HUDEP-2 (cell line): Measurements from ENCODE around the gene ERP44.
"Not testable (repeated sequence)": the region's sequence is repeated elsewhere in the genome, so short reads cannot be mapped to it uniquely, and the experiment has no call there.

Experiments
- DNase-seq, 76 experiments: peaks; one replicate each; lab custom pipeline; 2025; ENCODE audit not compliant: unreplicated experiment in 76 of 76; lab: John Stamatoyannopoulos, UW

Gene ERP44

DNA sequence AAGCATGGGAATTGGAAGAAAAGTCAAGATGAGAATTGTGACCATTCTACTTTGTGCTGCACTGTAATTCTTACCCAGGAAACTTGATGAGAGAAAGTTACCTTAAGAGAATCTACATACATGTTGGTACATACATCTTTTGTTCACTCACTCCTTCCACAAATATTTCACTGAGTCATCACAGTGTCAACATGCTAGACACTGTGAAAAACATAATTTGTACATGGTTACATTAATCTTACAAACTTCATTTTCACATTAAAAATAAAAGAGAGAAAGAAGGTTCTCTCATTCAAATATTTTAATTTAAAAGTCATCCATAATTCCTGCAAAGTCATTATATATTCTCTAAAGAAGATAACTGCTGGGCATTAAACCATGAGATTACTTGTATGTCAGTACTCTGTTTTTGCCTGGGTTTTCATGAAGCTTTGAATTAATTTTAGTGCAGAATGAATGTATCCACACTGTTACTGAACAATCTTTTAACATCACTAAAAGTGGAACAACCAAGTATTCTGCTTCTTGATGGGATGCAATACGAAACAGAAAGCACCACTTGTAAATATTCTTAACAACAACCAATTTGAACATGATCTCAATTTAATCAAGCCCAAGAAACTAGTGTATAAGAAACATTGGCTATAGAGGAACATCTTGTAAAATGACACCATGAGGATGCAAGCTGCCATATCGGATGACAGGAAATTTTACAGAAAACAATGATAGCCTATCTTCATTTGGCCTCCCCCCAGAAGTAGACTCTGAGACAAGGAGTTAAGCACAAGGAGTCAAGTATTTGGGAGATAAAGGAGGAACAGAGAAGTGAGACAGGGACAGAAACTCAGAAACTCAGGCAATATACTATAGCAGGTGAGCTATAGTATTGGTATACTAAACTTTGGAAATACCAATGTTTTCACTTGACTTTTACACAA, 28.4 kb downstream of the ERP44 start:
- peak in 45 of 76 experiments; percentile 17 to 85 (median 57) for DNase-seq

DNA sequence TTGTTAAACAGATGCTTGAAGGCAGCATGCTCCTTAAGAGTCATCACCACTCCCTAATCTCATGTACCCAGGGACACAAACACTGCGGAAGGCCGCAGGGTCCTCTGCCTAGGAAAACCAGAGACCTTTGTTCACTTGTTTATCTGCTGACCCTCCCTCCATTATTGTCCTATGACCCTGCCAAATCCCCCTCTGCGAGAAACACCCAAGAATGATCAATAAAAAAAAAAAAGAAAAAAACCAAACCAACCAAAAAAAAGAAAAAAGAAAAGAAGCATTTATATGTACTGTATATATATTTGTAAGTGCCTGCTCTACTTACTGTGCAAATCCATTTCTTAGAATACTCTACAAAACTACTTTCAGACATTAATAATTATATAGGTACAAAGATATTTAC, 29.7 kb downstream of the ERP44 start:
- DNase-seq, result not testable (repeated sequence)

DNA sequence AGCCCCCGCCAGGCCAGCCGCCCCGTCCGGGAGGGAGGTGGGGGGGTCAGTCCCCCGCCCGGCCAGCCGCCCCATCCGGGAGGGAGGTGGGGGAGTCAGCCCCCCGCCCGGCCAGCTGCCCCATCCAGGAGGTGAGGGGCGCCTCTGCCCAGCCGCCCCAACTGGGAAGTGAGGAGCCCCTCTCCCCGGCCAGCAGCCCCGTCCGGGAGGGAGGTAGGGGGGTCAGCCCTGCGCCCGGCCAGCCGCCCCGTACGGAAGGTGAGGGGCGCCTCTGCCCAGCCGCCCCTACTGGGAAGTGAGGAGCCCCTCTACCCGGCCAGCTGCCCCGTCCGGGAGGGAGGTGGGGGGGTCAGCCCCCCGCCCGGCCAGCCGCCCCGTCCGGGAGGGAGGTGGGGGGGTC, 30.8 kb downstream of the ERP44 start:
- not testable (repeated sequence) for DNase-seq

DNA sequence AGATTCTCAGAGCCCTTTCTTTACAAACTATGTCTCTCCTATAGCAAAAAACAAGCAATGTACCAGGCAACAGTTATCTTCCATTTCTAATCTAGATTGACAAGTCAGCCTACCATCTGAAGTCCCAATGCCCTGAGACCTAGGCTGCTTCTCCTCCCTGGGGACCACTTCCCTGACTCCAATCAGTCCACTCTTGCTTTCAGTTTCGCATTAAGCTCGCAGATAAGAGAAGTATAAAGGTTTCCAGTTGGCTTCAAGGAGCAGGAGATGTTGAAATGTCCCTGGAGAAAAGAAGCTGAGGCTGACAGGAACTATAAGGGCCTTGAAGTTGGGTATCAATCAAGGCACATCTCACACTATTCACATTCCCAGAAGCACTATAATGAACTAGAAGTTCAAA, 32.3 kb downstream of the ERP44 start:
- peak in 1 of 76 experiments; percentile 11 for DNase-seq

DNA sequence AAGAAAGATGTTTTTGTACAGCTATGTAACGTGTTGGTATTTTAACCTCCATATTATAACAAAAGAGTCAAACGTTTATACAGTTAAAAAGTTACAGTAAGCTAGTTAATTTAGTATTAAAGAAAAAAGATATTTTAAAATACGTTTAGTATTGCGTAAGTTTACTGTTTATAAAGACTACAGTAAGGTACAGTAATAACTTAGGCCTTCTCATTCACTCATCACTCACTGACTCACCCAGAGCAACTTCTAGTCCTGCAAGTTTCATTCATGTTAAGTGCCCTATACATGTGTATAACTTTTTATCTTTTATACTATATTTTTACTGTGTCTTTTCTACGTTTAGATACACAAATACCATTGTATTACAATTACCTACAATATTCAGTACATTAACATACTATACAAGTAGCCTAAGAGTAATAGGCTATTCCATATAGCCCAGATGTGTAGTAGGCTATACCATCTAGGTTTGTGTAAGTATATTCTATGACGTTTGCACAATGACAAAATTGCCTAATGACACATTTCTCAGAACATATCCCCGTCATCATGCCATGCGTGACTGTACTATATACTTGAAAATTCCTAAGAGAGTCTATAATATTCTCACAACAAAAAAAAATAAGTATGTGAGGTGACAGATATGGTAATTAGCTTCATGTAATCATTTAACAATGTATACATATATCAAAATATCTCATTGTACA, 33.8 kb downstream of the ERP44 start:
- DNase-seq, result no peak

DNA sequence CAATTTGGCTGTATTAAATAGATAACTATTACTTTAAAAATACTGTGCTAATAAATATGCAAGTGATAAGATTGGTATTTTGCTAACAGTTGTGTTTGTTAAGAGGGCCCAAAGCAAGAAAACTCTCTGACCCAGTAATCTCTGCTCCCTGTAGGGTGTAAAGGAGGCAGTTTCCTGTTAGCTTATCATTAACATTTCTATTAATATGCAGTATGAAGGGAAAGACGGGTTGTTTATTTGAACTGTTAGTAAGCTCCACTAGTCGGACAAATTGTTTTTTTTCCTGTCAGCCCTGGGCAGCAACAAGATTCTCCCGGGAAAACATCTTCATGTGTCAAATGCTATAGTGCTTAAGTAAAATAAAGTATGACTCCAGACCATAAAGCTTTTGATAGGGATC, 35.6 kb downstream of the ERP44 start:
- DNase-seq, result no peak

DNA sequence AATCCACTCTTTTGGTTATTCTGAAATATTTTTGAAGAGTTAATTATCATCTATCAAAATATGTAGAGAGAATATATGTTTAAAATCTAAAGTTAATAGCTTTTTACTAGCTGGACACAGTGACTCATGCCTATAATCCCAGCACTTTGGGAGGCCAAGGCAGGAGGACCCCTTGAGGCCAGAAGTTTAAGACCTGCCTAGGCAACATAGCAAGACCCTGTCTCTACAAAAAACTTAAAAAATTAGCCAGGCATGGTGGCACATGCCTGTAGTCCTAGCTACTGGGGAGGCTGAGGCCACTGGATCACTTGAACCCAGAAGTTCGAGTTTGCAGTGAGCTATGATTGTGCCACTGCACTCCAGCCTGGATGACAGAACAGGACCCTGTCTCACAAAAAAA, 36.1 kb downstream of the ERP44 start:
- not testable (repeated sequence) for DNase-seq

DNA sequence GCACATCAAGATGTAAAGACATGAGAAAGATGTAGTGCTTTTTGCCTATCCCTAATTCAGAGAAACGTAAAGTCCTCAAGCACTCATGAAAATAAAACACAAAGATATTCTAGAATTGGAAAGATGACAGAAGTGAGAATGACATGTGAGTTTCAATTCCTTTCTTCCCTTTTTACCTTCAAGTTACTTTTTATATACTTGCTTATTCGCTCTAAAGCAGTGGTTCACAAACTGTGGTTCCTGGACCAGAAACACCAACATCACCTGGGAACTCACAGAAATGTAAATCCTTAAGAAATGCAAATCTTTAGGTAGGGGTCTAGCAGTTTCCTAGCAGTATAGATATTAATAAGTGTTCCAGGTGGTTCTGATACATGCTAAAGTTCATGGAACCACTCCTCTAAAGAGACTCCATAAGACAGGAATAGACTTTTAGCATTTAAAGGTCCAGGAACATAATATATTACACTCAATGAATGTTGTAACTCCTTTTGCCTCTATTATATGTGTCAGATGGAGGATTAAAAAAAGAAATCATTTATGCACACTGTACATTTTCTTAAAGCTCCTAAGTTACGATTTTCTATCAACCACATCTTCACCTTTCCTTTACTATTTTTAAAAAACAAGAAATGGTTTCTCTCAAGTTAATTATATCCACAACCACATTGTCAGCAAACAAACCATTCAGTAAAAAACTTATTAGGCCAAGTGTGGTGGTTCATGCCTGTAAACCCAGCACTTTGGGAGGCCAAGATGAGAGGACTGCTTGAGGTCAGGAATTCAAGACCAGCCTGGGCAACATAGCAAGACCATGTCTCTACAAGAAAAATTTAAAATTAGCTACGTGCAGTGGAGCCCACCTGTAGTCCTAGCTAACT, 39.9 kb downstream of the ERP44 start:
- DNase-seq, result no peak

DNA sequence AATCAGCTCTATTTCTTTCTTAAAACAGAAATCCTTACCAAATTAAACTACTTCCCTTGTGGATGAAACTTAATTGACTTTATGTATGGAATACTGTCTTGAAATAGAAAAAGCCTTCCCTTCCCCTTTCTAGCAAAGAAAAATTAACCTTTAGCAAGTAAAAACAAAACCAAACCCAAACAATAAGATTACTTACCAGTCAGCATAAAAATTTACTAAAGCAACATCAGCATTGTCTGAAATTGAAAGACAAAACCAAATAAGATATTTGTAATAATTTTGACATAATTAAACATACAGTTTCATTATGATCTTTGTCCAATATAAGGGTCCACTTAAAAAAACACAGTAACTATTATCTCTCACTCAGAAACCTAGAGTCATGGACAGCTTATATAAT, 41.2 kb downstream of the ERP44 start:
- no peak for DNase-seq

DNA sequence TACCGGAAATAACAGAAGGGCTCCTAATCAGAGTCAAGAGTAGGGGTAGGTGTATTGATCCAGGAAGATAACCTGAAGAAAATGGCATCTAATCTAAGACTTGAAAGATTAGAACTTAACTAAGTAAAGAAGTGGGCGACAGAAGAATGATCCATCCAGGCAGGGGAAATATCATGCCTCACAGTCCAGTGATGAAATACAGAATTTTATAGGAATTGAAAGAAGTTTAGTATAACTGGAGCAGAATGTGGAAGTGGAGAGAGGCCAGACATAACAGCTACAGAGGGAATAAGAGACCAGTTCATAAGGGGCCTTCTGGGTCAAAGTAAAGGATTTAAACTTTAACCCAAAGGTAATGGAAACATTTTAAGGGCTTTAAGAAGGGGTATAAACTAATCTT, 42.2 kb downstream of the ERP44 start:
- DNase-seq, result no peak

DNA sequence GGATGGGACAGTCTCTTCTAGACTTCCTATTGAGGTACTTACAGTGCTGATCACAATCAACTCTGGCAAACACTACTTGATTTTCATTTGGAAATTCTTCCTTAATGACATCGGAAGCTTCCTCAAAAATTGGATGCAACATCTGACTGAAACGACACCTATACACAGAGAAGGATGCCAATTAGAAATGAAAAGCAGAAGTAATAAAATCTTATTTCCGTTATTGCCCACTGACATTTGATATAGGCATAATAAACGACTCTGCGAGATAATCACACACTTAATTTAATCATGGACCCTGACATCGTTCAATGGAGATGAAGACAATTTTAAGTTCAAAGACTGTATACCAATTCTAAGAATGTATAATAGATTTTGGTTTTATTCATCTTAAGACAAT, 46.4 kb downstream of the ERP44 start:
- DNase-seq, result no peak

DNA sequence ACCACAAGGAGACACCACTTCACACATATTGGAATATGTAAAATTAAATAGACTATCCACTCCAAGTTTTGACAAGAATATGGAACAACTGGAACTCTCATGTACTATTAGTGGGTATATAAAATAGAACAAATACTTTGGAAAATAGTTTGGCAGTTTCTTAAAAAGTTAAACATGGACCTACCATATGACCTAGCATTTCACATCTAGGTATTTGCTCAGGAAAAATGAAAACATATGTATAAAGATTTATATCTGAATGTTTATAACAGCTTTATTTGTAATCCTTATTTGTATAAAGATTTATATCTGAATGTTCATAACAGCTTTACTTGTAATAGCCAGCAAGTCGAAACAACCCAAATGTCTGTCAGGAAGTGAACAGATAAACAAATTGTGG, 49.2 kb downstream of the ERP44 start:
- DNase-seq, result no peak

DNA sequence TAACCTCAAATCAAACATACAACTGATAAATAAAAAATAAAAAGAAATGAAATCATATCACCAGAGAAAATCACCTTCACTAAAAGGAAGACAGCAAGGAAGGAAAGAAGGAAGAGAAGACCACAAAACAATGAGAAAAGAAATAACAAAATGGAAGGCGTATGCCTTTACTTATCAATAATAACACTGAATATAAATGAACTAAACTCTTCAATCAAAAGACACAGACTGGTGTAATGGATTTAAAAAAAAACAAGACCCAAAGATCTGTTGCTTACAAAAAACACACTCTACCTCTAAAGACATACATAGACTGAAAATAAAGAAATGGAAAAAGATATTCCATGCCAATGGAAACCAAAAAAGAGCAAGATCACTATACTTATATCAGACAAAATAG, 60.3 kb downstream of the ERP44 start:
- DNase-seq, result no peak

DNA sequence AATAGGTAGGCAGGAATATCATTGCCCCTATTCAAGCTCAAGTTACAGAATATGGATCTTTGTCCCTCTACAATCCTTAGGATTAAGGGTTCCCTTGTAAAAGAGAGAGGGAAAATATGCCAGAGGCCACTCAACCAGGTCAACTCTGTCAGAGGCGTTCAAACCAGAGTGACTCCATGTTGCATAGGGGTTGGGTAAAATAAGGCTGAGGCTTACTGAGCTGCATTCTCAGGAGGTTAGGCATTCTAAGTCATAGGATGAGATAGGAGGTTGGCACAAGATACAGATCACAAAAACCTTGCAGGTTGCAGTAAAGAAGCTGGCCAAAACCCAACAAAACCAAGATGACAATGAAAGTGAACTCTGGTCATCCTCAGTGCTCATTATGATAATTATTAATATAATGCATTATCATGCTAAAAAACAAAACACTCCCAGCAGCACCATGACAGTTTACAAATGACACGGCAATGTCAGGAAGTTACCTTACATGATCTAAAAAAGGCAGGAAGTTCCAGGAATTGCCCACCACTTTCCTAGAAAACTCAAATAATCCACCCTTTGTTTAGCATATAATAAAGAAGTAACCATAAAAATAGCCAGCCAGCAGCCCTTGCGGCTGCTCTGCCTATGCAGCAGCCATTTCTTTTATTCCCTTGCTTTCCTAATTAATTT, 64.8 kb downstream of the ERP44 start:
- DNase-seq, result peak in 3 of 76 experiments; percentile 5 to 27 (median 26)

DNA sequence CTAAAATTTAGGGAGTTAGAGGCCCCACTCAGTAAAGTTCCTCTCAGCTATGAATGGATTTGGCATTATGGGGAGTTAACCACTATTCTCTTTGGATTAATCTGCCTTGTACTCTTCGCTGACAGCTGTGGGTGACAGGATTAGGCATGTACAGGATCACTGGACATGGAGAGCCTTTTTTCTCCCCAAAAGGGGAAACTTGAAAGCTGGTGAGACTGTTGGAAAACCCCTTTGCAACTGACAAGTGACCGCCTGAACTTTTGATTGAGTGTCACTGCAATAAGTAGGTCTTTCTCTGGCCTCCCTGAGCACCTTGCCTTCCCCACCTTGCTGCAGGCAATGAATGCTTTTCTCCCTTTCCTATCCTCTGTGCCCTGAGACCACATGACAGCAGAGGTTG, 68.3 kb downstream of the ERP44 start:
- DNase-seq, result no peak

DNA sequence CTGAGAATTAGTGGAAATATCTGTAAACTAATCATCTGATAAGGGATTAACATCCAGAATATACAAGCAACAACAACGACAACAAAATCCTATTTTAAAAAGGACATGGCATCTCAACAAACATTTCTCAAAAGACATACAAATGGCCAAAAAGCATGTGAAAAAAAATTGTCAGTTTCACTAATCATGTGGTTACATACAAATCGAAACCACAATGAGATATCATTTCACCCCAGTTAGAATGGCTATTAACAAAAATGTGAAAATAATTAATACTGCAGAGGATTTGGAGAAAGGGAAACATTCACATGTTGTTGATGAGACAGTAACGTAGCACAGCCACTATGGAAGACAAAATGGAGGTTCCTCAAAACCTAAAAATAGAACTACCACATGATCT, 69.5 kb downstream of the ERP44 start:
- DNase-seq, result no peak

DNA sequence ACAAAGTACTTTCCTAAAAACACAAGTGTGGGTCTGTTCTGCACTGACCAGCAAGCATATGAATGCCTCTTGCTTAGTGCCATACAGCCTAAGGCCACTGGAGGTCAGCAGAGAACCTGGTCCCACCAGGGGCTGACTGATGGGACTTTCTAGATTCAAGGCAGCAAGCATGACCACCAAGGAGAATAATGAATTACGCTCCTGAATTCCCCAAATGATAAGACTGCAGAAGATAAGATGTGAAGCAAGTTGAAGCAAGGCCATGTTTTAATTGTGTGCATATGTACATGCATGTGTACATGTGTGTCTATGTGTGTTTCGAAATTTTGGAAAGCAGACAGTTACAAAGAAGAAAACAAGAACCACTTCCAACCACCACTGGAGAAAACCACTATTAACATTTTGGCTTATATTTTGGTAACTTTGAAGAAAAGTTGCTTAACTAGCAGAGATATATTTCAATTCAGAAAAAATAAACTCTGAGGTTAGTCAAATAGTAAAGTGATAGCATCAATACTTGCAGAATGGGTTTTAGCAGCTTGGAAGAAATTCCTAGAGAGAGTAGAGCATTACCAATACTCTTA, 70.5 kb downstream of the ERP44 start:
- peak in 69 of 76 experiments; percentile 14 to 81 (median 60) for DNase-seq

DNA sequence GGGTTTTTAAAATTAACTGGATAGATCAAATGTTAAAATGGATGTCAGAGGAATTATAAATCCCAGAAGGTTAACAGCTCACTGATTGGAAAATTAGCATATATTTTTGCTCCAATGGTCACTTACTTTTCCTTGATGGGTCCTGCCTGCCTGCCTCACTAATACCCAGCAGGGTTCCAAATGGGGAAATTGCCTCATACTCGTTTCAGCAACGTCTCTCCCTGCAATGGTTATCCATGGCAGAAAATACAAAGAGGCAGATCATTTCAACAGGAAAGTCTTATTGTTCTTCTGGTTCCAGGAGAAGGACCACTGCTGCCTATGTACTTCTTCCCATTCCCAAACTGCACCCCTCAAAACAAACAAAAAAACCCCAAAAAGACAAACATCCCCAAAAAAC, 71.3 kb downstream of the ERP44 start:
- no peak for DNase-seq

DNA sequence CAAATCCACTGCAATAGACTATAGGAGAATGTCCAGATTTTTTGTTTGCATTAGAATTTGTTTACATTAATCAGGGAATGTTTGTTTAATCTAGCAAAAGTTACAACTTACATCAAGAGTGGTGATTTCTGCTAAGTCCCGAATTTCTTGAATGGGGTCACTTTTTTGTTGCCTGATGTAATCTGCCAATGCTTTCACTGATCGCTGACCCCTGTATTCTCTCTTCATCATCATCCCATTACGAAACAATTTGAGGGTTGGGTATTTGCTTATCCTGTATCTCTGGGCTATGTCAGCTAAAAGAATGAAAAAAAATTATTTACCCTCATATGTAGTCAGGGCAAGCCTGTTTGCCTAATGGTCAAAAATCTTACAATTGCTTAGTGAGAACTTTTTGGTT, 76.9 kb downstream of the ERP44 start:
- DNase-seq, result no peak
